PC-9 (cell line): ENCODE measurements around the gene GIPR.

Experiments used
- EZH2 ChIP-seq: fragments of 200-600 bp; sonication (generic); IDR thresholded peaks from 2 replicates; pipeline ENCODE4 v1.8.0; 2017; ENCODE audit warnings: antibody characterized with exemption, low read depth
- TF ChIP-seq, protein P1 (sequence below): fragments of 200-600 bp; sonication (generic); conservative IDR thresholded peaks from 2 replicates; pipeline ENCODE4 v1.6.1; 2017; ENCODE audit warnings: mixed run types, antibody characterized with exemption, mild to moderate bottlenecking, moderate library complexity

DNA sequence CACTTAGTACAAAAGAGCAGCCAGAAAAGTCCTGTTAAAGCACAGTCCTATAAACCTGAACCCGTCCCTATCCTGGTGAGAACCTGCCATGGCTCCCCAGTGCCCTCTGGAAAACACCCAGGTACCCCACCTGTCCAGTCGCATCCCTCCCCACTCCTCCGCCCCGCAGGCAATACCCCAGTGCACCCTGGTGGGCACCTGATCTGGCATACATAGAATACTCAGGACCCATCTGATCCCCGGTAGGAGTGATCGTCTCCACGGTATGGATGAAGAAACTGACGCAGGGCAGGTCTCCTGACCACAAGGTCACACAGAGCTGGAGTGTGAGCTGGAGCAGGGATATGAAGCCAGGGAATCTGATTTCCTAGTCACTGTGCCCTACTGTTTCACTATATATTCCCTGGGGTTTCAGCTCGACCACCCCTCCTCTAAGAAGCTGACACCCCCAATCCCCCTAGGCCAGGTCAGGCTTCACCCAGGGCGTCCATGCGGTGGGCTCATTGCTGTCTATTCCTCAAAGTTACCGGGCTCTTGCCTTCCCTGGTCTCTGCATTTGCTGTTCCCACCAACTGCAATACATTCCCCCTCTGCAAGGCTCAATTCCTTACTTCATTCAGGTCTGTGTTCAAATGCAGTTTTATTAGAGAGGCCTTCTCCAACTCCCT, 50.1 kb downstream of the GIPR start:
- TF ChIP-seq, protein P1, sequence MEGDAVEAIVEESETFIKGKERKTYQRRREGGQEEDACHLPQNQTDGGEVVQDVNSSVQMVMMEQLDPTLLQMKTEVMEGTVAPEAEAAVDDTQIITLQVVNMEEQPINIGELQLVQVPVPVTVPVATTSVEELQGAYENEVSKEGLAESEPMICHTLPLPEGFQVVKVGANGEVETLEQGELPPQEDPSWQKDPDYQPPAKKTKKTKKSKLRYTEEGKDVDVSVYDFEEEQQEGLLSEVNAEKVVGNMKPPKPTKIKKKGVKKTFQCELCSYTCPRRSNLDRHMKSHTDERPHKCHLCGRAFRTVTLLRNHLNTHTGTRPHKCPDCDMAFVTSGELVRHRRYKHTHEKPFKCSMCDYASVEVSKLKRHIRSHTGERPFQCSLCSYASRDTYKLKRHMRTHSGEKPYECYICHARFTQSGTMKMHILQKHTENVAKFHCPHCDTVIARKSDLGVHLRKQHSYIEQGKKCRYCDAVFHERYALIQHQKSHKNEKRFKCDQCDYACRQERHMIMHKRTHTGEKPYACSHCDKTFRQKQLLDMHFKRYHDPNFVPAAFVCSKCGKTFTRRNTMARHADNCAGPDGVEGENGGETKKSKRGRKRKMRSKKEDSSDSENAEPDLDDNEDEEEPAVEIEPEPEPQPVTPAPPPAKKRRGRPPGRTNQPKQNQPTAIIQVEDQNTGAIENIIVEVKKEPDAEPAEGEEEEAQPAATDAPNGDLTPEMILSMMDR, result no peak
- TF ChIP-seq EZH2, result no peak
